ENCODE measurements around the gene CACNA1A. TPM values are rescaled to one million over a fixed set of nuclear protein-coding genes. Genes with fewer than 3 reads are reported as not detected.

CACNA1A gene
- total RNA-seq, 1 donor from 2014 or later: under 0.01 TPM

DNA sequence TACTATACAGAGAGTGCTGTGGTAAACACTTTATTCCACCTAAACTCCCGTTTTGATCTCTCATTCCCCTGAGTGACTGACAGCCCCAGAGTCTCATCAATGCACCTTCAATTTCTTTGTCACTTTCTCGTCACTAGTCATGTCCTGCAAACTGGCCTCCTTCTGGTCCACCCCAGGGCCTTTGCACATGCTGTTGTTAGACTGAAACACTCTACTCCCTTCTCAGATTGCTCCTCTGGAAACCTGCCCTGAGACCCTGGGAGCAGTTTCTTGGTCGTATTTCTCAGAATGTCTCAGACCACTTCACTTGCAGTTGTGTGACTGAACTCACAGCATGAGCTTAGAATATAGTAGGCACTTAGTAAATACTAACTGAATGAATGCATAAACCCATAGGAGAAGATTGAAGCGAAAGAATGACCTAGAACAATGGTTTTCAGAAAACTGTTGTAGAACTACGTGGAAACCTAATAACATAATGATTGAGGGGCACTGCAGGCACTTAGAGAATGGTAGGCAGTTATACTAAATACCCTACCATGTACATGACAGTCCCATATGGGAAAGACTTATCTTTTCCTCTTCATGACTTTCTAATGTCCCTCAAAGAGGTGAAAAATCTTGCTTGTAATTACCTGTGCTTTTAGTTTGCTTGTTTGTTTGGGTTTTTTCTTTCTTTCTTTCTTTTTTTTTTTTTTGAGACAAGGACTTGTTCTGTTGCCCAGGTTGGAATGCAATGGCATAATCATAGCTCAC, 211.3 kb downstream of the CACNA1A start:
- Histone ChIP-seq H3K4me3 (ENCODE audit: low read depth, low read length) (no peak overlapping the region), H3K27me3 (ENCODE audit: control insufficient read depth, insufficient read depth, low read length) (peaks cover 2% of the 10 kb centered on the region), H3K36me3 (ENCODE audit: control insufficient read depth, insufficient read depth, low read length) (no peaks in the 10 kb centered on the region)
- TF ChIP-seq, protein P1, sequence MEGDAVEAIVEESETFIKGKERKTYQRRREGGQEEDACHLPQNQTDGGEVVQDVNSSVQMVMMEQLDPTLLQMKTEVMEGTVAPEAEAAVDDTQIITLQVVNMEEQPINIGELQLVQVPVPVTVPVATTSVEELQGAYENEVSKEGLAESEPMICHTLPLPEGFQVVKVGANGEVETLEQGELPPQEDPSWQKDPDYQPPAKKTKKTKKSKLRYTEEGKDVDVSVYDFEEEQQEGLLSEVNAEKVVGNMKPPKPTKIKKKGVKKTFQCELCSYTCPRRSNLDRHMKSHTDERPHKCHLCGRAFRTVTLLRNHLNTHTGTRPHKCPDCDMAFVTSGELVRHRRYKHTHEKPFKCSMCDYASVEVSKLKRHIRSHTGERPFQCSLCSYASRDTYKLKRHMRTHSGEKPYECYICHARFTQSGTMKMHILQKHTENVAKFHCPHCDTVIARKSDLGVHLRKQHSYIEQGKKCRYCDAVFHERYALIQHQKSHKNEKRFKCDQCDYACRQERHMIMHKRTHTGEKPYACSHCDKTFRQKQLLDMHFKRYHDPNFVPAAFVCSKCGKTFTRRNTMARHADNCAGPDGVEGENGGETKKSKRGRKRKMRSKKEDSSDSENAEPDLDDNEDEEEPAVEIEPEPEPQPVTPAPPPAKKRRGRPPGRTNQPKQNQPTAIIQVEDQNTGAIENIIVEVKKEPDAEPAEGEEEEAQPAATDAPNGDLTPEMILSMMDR (IDR thresholded peaks at IDR 0.05; ENCODE audit: insufficient read depth, low read length, severe bottlenecking): no peak
- DNase-seq (ENCODE audit: low read depth) (no peak), FAIRE-seq (no peak)

DNA sequence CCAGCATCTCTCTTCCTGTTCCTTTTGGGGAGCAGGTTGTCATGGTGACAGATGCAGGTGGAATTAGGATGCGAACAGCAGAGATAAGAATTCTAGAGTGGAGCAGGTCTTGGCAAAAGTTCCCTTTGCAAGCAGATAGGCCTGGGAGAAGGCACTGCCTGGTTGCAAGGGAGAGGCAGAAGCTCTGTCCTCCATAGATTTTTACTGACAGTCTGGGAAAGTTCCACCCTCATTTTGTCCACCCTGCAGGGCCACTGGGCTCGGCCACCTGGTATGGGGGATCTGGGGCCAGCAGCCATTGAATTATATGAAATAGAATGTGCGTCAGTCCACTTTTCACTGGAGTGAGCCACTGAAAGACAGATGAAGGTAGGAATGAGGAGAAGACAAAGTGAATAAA, 214.4 kb downstream of the CACNA1A start:
- H3K27me3 ChIP-seq (ENCODE audit: control insufficient read depth, insufficient read depth, low read length): no peaks in the 10 kb centered on the region
- no peak for DNase-seq (ENCODE audit: low read depth)
- TF ChIP-seq, protein P1 (IDR thresholded peaks at IDR 0.05; ENCODE audit: insufficient read depth, low read length, severe bottlenecking): no peak
- H3K4me3 ChIP-seq (ENCODE audit: low read depth, low read length): no peak overlapping the region
- no peak for FAIRE-seq
- H3K36me3 ChIP-seq (ENCODE audit: control insufficient read depth, insufficient read depth, low read length): no peaks in the 10 kb centered on the region

DNA sequence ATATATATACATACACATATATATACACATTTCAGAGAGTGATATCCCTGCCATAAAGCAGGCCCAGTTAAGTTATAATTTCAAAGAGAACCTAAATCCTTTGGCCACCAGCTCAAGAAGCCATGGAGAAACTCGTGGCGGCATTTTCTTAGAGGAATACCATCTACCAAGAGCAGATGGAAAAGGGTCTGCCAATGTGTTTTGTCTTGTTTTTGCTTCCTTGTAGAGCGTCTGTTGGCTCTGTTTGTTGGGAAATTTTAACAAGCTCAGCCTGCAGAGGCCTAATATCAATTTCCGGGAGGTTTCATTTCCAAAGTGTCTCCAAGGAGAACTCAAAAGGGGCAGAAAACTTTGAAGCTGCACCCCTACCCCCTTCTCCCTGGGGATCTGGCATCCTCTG, 215.5 kb downstream of the CACNA1A start:
- TF ChIP-seq, protein P1 (IDR thresholded peaks at IDR 0.05; ENCODE audit: insufficient read depth, low read length, severe bottlenecking): no peak
- H3K36me3 ChIP-seq (ENCODE audit: control insufficient read depth, insufficient read depth, low read length): no peaks in the 10 kb centered on the region
- FAIRE-seq (no peak), DNase-seq (ENCODE audit: low read depth) (no peak)
- no peaks in the 10 kb centered on the region for H3K27me3 ChIP-seq (ENCODE audit: control insufficient read depth, insufficient read depth, low read length)
- H3K4me3 ChIP-seq (ENCODE audit: low read depth, low read length): no peak overlapping the region

DNA sequence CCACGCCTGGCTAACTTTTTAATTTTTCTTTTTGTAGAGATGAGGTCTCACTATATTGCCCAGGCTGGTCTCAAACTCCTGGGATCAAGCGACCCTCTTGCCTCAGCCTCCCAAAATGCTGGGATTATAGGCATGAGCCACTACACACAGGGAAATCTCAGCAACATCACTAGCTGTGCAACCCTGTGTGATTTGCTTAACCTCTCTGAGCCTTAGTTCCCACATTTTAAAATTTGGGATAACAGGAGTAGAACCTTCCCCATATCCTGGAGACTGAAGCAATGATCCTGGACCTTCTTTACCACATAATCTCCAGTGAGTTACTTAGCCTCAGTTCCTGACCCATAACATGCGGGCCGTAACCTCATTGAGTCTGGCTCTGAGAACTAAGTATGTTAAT, 217.0 kb downstream of the CACNA1A start:
- H3K4me3 ChIP-seq (ENCODE audit: low read depth, low read length): no peak overlapping the region
- no peak for FAIRE-seq
- TF ChIP-seq, protein P1 (IDR thresholded peaks at IDR 0.05; ENCODE audit: insufficient read depth, low read length, severe bottlenecking): no peak
- DNase-seq (ENCODE audit: low read depth): no peak
- no peaks in the 10 kb centered on the region for H3K27me3 ChIP-seq (ENCODE audit: control insufficient read depth, insufficient read depth, low read length)
- no peaks in the 10 kb centered on the region for H3K36me3 ChIP-seq (ENCODE audit: control insufficient read depth, insufficient read depth, low read length)

DNA sequence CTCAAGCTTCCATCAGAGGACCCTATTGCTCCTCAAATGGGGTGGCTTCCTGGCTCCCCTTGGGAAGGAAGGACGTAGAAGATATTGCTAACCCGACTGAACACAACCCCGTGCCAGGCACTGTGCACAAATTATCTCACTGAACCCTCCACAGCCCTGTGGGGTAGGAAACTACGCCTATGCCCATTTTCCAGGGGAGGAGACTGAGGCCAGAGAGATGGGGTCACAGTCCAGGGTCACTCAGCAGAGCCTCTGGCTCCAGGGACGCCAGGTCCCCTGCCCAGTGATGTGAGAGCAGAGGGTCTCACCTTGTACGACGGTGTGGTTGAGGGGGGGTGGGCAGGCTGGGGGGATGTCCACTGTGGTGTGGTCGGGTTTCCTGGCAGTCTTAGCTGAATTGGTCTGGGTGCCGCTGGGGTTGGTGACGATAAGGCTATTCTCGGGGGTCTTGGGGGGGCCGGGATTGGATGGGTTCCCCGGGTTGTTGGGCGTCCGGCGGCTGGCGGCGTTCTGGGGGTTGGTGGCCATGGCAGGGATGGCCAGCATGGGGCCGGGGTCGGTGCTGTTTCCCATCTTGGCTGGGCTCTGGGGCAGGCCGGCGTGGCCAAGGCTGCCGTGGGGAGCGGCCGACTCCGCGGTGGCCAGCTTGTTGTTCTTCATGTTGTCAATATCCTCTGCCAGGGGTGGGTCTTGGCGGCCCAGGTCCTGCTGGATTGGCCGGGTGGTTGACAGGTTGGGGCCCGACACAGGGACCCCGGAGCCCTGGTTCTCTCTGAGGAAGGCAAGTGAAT, 219.9 kb downstream of the CACNA1A start:
- TF ChIP-seq, protein P1 (IDR thresholded peaks at IDR 0.05; ENCODE audit: insufficient read depth, low read length, severe bottlenecking): no peak
- FAIRE-seq (no peak), DNase-seq (ENCODE audit: low read depth) (no peak)
- H3K36me3 ChIP-seq (ENCODE audit: control insufficient read depth, insufficient read depth, low read length): no peaks in the 10 kb centered on the region
- no peaks in the 10 kb centered on the region for H3K27me3 ChIP-seq (ENCODE audit: control insufficient read depth, insufficient read depth, low read length)
- no peak overlapping the region for H3K4me3 ChIP-seq (ENCODE audit: low read depth, low read length)

All from bronchial epithelial cell (primary cell).